H1 (cell line): ENCODE results near the gene SLC38A10. TPM values are rescaled to one million over a fixed set of nuclear protein-coding genes. Genes with fewer than 3 reads are reported as not detected.

Experiments
- CTCF ChIA-PET: fragments of 300-600 bp; sonication (Branson Sonifier 250); formaldehyde crosslinking; loops from one replicate; lab custom pipeline; 2021; ENCODE audit not compliant: partially characterized antibody; lab: Charles Lee
- POLR2A ChIA-PET: fragments of 300-600 bp; sonication (Branson Sonifier 250); formaldehyde crosslinking; loops from one replicate; lab custom pipeline; 2021; ENCODE audit warnings: inconsistent platforms; ENCODE audit not compliant: partially characterized antibody; lab: Charles Lee
- DNase-seq, 2 experiments: peaks; one replicate each; pipeline versions ENCODE4 v3.0.0 to v3.0.0-alpha.2; 2010 to 2022; ENCODE audit warnings: low spot score in 2 of 2, low read depth in 1 of 2, mixed read lengths in 1 of 2
- FAIRE-seq: peaks from 2 replicates; lab custom pipeline; 2011; peaks lifted over from hg19 to GRCh38; lab: Jason Lieb, UNC
- H2AFZ ChIP-seq: 2 replicates; pipeline ENCODE4 v1.8.1; 2012; ENCODE audit warnings: low read length, inconsistent platforms
- H2AK5ac ChIP-seq: 2 replicates; pipeline ENCODE4 v1.6.1; 2013; ENCODE audit warnings: low read depth, low read length
- H2BK120ac ChIP-seq: replicated peaks from 2 replicates; pipeline ENCODE3; 2013; ENCODE audit warnings: low read depth, low read length, inconsistent platforms
- H2BK12ac ChIP-seq: 2 replicates; pipeline ENCODE4 v1.6.1; 2013; ENCODE audit warnings: low read depth, low read length
- H2BK15ac ChIP-seq: 2 replicates; pipeline ENCODE4 v1.6.1; 2013; ENCODE audit warnings: low read length
- H2BK20ac ChIP-seq: 2 replicates; pipeline ENCODE4 v1.6.1; 2013; ENCODE audit warnings: low read length
- H2BK5ac ChIP-seq: 2 replicates; pipeline ENCODE4 v1.6.1; 2013; ENCODE audit warnings: low read depth, low read length
- H3K14ac ChIP-seq: 2 replicates; pipeline ENCODE4 v1.6.1; 2013; ENCODE audit warnings: inconsistent platforms; ENCODE audit not compliant: insufficient read length
- H3K18ac ChIP-seq: 2 replicates; pipeline ENCODE4 v1.6.1; 2013; ENCODE audit warnings: low read length; ENCODE audit errors: extremely low read depth
- H3K23ac ChIP-seq: 2 replicates; pipeline ENCODE4 v1.6.1; 2013; ENCODE audit warnings: inconsistent platforms; ENCODE audit not compliant: insufficient read length
- H3K23me2 ChIP-seq: 2 replicates; pipeline ENCODE4 v1.6.1; 2013; ENCODE audit warnings: low read depth, low read length
- H3K27ac ChIP-seq: 2 replicates; pipeline ENCODE4 v1.6.1; 2011; ENCODE audit warnings: low read depth, low read length, inconsistent platforms
- H3K27me3 ChIP-seq, 4 experiments: replicated peaks in 1 of 4; 1 replicate in 1 of 4; 2 replicates in 3 of 4; pipeline versions ENCODE4 v1.6.1 to v1.8.1; 2011 to 2013; ENCODE audit warnings: low read length in 3 of 4, mild to moderate bottlenecking in 3 of 4, inconsistent platforms in 2 of 4, mixed read lengths in 2 of 4, moderate library complexity in 1 of 4; ENCODE audit not compliant: control insufficient read depth in 3 of 4, insufficient read depth in 3 of 4; ENCODE audit errors: extremely low read depth in 1 of 4
- H3K36me3 ChIP-seq, 4 experiments: 2 replicates each; pipeline versions ENCODE4 v1.6.1 to v1.8.1; 2011 to 2013; ENCODE audit warnings: mild to moderate bottlenecking in 4 of 4, low read length in 3 of 4, moderate library complexity in 2 of 4, control low read depth in 1 of 4, inconsistent platforms in 1 of 4; ENCODE audit not compliant: insufficient read depth in 4 of 4, control insufficient read depth in 2 of 4
- H3K4ac ChIP-seq: replicated peaks from 2 replicates; pipeline ENCODE3; 2013; ENCODE audit warnings: low read length, low read depth, mixed read lengths, inconsistent platforms; ENCODE audit not compliant: insufficient read length
- H3K4me1 ChIP-seq, 4 experiments: replicated peaks in 1 of 4; 1 replicate in 1 of 4; 2 replicates in 3 of 4; pipeline versions ENCODE4 v1.6.1 to v1.8.1; 2011 to 2013; ENCODE audit warnings: low read length in 3 of 4, inconsistent platforms in 2 of 4, mixed read lengths in 1 of 4; ENCODE audit not compliant: insufficient read depth in 4 of 4, control insufficient read depth in 3 of 4
- H3K4me2 ChIP-seq, 2 experiments: 2 replicates each; pipeline versions ENCODE4 v1.6.1 to v1.8.1; 2011 to 2013; ENCODE audit warnings: low read depth in 2 of 2, low read length in 2 of 2, control low read depth in 1 of 2, inconsistent platforms in 1 of 2, mild to moderate bottlenecking in 1 of 2; ENCODE audit not compliant: insufficient read depth in 1 of 2
- H3K4me3 ChIP-seq, 4 experiments: fragments of 200-600, 300-600 bp in 1 of 4; sonication (generic), shearing (Covaris generic), sonication (Bioruptor Twin) in 1 of 4; 2 replicates each; pipeline versions ENCODE4 v1.5.1 to v1.8.1; 2011 to 2016; ENCODE audit warnings: low read length in 4 of 4, low read depth in 3 of 4, control low read depth in 2 of 4, inconsistent platforms in 2 of 4, mild to moderate bottlenecking in 2 of 4, mixed read lengths in 1 of 4, moderate library complexity in 1 of 4; ENCODE audit not compliant: insufficient read depth in 2 of 4; ENCODE audit errors: extremely low read depth in 1 of 4
- H3K56ac ChIP-seq: replicated peaks from 2 replicates; pipeline ENCODE3; 2013; ENCODE audit warnings: low read depth, mild to moderate bottlenecking, mixed read lengths, low read length, inconsistent platforms; ENCODE audit not compliant: insufficient read length
- H3K79me1 ChIP-seq: 2 replicates; pipeline ENCODE4 v1.6.1; 2013; ENCODE audit warnings: low read depth, low read length, control low read depth
- H3K79me2 ChIP-seq, 2 experiments: 2 replicates each; pipeline versions ENCODE4 v1.6.1 to v1.8.1; 2012 to 2013; ENCODE audit warnings: low read length in 2 of 2, mild to moderate bottlenecking in 2 of 2, inconsistent platforms in 1 of 2; ENCODE audit not compliant: insufficient read depth in 2 of 2, control insufficient read depth in 1 of 2
- H3K9ac ChIP-seq, 4 experiments: replicated peaks in 1 of 4; 1 replicate in 1 of 4; 2 replicates in 3 of 4; pipeline versions ENCODE4 v1.6.1 to v1.8.1; 2011 to 2013; ENCODE audit warnings: low read depth in 3 of 4, low read length in 3 of 4, control low read depth in 2 of 4, mild to moderate bottlenecking in 2 of 4, moderate library complexity in 2 of 4, inconsistent platforms in 1 of 4; ENCODE audit errors: extremely low read depth in 1 of 4
- H3K9me3 ChIP-seq, 2 experiments: 2 replicates each; pipeline versions ENCODE4 v1.6.1 to v1.8.1; 2012 to 2013; ENCODE audit warnings: mild to moderate bottlenecking in 2 of 2, moderate library complexity in 2 of 2, control low read depth in 1 of 2, inconsistent platforms in 1 of 2, low read depth in 1 of 2, low read length in 1 of 2, mixed read lengths in 1 of 2; ENCODE audit not compliant: insufficient read depth in 2 of 2
- H4K20me1 ChIP-seq, 2 experiments: replicated peaks in 1 of 2; 2 replicates each; pipeline versions ENCODE3 to v1.8.1; 2011 to 2013; ENCODE audit warnings: inconsistent platforms in 2 of 2, low read length in 2 of 2, mild to moderate bottlenecking in 1 of 2; ENCODE audit not compliant: insufficient read depth in 2 of 2, control insufficient read depth in 1 of 2
- H4K5ac ChIP-seq: 2 replicates; pipeline ENCODE4 v1.6.1; 2013; ENCODE audit warnings: low read length, low read depth, mixed read lengths, inconsistent platforms; ENCODE audit not compliant: insufficient read length
- H4K8ac ChIP-seq: 2 replicates; pipeline ENCODE4 v1.8.0; 2013; ENCODE audit warnings: mild to moderate bottlenecking, moderate library complexity, low read length, inconsistent platforms; ENCODE audit not compliant: insufficient read depth; ENCODE audit errors: extremely low read depth
- H4K91ac ChIP-seq: replicated peaks from 2 replicates; pipeline ENCODE3; 2013; ENCODE audit warnings: low read length, mixed read lengths, inconsistent platforms; ENCODE audit not compliant: insufficient read length
- CTCF ChIP-seq, 3 experiments: IDR thresholded peaks; 1 replicate in 2 of 3; 2 replicates in 1 of 3; pipeline versions ENCODE4 v1.5.1 to v1.6.1; 2011; ENCODE audit warnings: low read length in 3 of 3, mild to moderate bottlenecking in 3 of 3, inconsistent platforms in 2 of 3, low read depth in 1 of 3, moderate library complexity in 1 of 3; ENCODE audit not compliant: insufficient read depth in 1 of 3; ENCODE audit errors: control extremely low read depth in 1 of 3
- RBBP5 ChIP-seq: IDR thresholded peaks from 2 replicates; pipeline ENCODE4 v1.7.1; 2012; ENCODE audit warnings: low read depth, mild to moderate bottlenecking, inconsistent platforms, low read length, moderate library complexity, borderline replicate concordance
- SIRT6 ChIP-seq: IDR thresholded peaks from one replicate; pipeline ENCODE4 v1.7.1; 2012; ENCODE audit warnings: low read length, inconsistent platforms
- SUZ12 ChIP-seq: fragments of 200-600 bp; sonication (generic); IDR thresholded peaks from 2 replicates; pipeline ENCODE4 v1.6.1; 2012; ENCODE audit warnings: mild to moderate bottlenecking, inconsistent platforms, low read length, moderate library complexity, mixed read lengths
- WGBS, 2 experiments: shearing (Covaris generic) in 1 of 2; methylation state at CpG; one replicate each; pipeline versions ENCODE4 v1.1.6 to v1.1.7; 2013 to 2015; ENCODE audit warnings: low lambda C conversion rate in 2 of 2, mixed read lengths in 2 of 2, inconsistent platforms in 1 of 2, low coverage in 1 of 2, missing lambda C conversion rate in 1 of 2; ENCODE audit not compliant: insufficient replicate concordance in 2 of 2, insufficient coverage in 1 of 2, insufficient read length in 1 of 2; ENCODE audit errors: extremely low coverage in 1 of 2, missing lambda C conversion rate in 1 of 2; 5-methylcytosine and 5-hydroxymethylcytosine counted together
- polyA plus RNA-seq, 7 experiments: library from polyadenylated mRNA; depleted of rRNA in 3 of 7; stranded (reverse) in 5 of 7; unstranded in 2 of 7; fragments of >200 nt in 5 of 7; fragments of 200-250 nt in 2 of 7; gene quantifications; 1 replicate in 5 of 7; 2 replicates in 1 of 7; 4 replicates in 1 of 7; pipeline versions ENCODE4 v1.2.1 to v1.2.3, GENCODE V29; 2011 to 2013; ENCODE audit warnings: missing spikeins in 2 of 7, mixed read lengths in 2 of 7
- total RNA-seq: library from RNA; stranded (reverse); fragmentation: NEBNext Ultra II Directional; extraction: Animal tissue kit (Norgen Biotek cat#: 25700); gene quantifications from 2 replicates; pipeline ENCODE4 v1.2.1, GENCODE V29; 2021

Gene SLC38A10
- total and polyA plus RNA-seq, 2 of the 8 experiments (the other 6 are each of a cell fraction or from before 2014, with no cell fraction given) = 26.4 to 41.0 TPM

- no peak overlapping the region for H4K91ac ChIP-seq
- no peaks in the 10 kb centered on the region for H3K9me3 ChIP-seq
- no peaks in the 10 kb centered on the region; a peak in 2 of 7 replicates for H3K27me3 ChIP-seq
- H4K20me1 ChIP-seq = peaks cover 4 to 12% of the 10 kb centered on the region in 2 experiments
- no peak overlapping the region for H2BK15ac ChIP-seq
- H2AFZ ChIP-seq = no peak overlapping the region
- no peak overlapping the region for H2BK20ac ChIP-seq
- H3K23ac ChIP-seq = no peak overlapping the region
- peaks cover 0 to 5% (median 0%) of the 10 kb centered on the region in 4 experiments; a peak in 1 of 8 replicates for H3K36me3 ChIP-seq
- WGBS, 2 experiments = 100% methylated on average over 4 of the region's 11 CpGs; no CpG with 5 or more reads in 1 of the 2 experiments
- H3K4me3 ChIP-seq = no peak overlapping the region
- H4K8ac ChIP-seq = no peak overlapping the region
- H3K4me2 ChIP-seq = no peak overlapping the region
- H2AK5ac ChIP-seq = no peak overlapping the region
- ChIA-PET POLR2A (interaction anchor here (0.6 to 1.3 kb wide), 4 partner anchors 10 to 31 kb away, joined by 3 read pairs; no protein-coding TSS in a partner anchor), CTCF (interaction anchor here (0.8 to 1.6 kb wide), 5 partner anchors 11 to 79 kb away, joined by 3 to 4 read pairs (median 3); no protein-coding TSS in a partner anchor)
- H3K79me1 ChIP-seq = peaks cover 19% of the 10 kb centered on the region
- H3K4ac ChIP-seq = no peak overlapping the region
- no peak overlapping the region for H3K18ac ChIP-seq
- no peak overlapping the region for H3K9ac ChIP-seq
- H2BK120ac ChIP-seq = no peak overlapping the region
- H3K27ac ChIP-seq = no peak overlapping the region
- no peak overlapping the region for H3K56ac ChIP-seq
- H4K5ac ChIP-seq = no peak overlapping the region
- no peak overlapping the region for H2BK12ac ChIP-seq
- no peak overlapping the region for H2BK5ac ChIP-seq
- no peak for FAIRE-seq
- peaks cover 0 to 12% (median 9%) of the 10 kb centered on the region in 4 experiments; a peak in 5 of 7 replicates for H3K4me1 ChIP-seq
- DNase-seq = no peak
- H3K14ac ChIP-seq = no peak overlapping the region
- H3K79me2 ChIP-seq = peaks cover 0 to 15% of the 10 kb centered on the region in 2 experiments; a peak in 1 of 4 replicates
- peaks cover 12% of the 10 kb centered on the region; the same call in 1 of the 2 replicates for H3K23me2 ChIP-seq
- TF ChIP-seq CTCF (IDR thresholded peaks at IDR 0.05; ENCODE audit: control extremely low read depth in 1 of 3, insufficient read depth in 1 of 3, low read depth in 1 of 3, low read length in 3 of 3) = no peak
- TF ChIP-seq SIRT6 = no peak
- no peak for TF ChIP-seq SUZ12
- TF ChIP-seq RBBP5 = no peak
Observed at GRCh38 chr17:81218991-81219390, 76.1 kb downstream of the SLC38A10 start.
